Lung microvascular endothelial cell (primary cell): ENCODE results near the gene NLGN1. TPM values are rescaled to one million over a fixed set of nuclear protein-coding genes. Genes with fewer than 3 reads are reported as not detected.
"Not testable (repeated sequence)": the region's sequence is repeated elsewhere in the genome, so short reads cannot be mapped to it uniquely, and the experiment has no call there.

Experiments used
- DNase-seq, 2 donors: peaks; one replicate each; pipeline versions ENCODE4 v3.0.0 to v3.0.0-alpha.2; 2010; ENCODE audit warnings: low read depth in 2 of 2
- total RNA-seq: library from RNA; depleted of rRNA; stranded (reverse); fragments of >200 nt; gene quantifications from 2 replicates; pipeline ENCODE4 v1.2.1, GENCODE V29; 2014

The NLGN1 gene
- total RNA-seq, 1 donor from 2014 or later: 0.20 TPM

GRCh38 chr3:174215456-174215855 lies 817.9 kb downstream of the NLGN1 start:
- no peak for DNase-seq

- DNase-seq: no peak
These were observed 818.5 kb downstream of the NLGN1 start for GRCh38 chr3:174216019-174216418.

- peak in 1 of 2 donors; percentile 9 for DNase-seq
These were observed 819.6 kb downstream of the NLGN1 start for GRCh38 chr3:174216946-174217718.

- DNase-seq: no peak
These were observed 820.5 kb downstream of the NLGN1 start for GRCh38 chr3:174218016-174218415.

- no peak for DNase-seq
These were observed 822.2 kb downstream of the NLGN1 start for GRCh38 chr3:174219738-174220137.

DNA sequence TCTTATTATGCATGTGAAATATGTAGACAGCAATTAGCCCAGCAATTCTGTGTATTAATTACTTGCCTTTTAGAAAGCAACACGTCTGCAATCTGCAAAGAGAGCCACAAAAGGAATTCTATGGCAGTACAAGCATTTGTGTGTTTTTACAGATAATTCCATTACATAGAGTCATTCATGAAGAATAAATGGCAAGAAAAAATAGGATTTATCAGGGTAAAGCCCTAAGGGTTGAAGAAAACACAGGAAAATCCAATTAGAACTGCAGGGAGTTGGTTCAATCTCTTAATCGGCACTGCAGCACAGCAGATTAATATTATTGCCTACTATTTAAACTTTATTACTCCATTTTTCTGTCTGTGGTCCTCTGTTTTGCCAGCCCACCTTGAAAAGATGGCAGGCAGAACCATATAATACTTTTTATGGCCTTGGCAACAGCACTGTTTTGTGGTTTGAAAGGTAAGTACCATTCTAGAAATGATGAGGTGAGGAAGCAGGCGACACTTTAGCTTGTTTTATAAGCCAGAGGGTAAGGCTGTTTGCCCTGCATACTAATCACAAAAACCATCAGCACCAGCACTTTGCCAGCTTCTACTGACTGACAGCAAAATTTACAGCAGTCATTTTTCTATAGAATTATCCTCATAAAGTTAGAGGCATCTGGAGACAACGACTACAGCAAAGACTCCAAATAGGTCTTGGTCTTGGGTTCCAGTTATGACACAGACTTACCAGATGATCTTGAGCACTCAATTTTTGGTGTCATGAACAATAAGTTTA lies 823.4 kb downstream of the NLGN1 start:
- no peak for DNase-seq

- no peak for DNase-seq
These were observed 825.5 kb downstream of the NLGN1 start for GRCh38 chr3:174223042-174223441.

DNA sequence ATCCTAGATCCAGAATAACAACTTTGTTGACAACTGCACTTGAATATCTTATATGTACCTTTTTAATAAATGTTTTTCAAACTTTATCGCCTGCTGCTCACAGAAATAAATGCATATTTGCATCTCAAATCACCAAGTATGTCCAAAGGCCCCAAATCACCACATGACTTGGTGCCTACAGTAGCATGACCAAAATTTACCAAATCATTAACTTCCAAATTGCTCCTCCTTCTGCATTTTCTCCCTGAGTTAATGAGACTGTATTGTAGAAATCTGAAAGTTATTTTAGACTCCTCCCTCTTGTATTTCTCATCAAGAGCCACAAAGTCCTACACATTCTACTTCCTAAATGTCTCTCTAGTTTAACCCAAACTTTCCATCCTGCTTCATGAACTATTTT lies 826.1 kb downstream of the NLGN1 start:
- DNase-seq: no peak

DNA sequence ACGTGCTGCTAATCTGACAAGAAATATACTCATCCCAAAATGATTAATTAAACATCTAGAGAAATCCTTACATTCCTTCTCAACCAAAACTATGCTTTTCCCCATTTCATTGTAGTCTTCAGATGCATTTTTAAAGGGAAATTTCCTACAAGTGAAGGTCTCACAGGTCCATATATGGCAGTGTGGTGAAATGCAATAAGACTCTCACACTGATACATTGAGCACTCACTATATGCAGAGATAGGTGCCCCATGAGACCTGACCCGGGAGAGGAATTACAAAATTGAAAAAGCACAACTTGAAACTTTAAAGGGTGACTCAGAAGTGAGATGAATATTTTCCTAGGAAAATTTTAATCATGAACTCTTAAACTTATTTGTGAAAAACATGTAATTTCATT lies 832.4 kb downstream of the NLGN1 start:
- DNase-seq: no peak

DNA sequence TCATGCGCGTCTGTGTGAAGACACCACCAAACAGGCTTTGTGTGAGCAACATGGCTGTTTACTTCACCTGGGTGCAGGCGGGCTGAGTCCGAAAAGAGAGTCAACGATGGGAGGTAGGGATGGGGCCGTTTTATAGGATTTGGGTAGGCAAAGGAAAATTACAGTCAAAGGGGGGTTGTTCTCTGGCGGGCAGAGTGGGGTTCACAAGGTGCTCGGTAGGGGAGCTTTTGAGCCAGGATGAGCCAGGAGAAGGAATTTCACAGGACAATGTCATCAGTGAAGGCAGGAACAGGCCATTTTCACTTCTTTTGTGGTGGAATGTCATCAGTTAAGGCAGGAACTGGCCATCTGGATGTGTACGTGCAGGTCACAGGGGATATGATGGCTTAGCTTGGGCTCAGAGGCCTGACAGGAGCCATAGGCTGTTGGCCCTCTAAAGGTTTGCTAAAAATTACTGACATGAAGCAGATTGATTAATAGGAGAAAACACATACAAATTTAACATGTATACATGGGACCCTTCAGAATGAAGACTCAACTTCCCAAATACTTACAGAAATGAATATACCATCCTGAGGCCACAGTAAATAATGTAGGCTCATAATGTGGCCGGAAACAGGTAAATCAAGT lies 834.6 kb downstream of the NLGN1 start:
- not testable (repeated sequence) for DNase-seq

DNA sequence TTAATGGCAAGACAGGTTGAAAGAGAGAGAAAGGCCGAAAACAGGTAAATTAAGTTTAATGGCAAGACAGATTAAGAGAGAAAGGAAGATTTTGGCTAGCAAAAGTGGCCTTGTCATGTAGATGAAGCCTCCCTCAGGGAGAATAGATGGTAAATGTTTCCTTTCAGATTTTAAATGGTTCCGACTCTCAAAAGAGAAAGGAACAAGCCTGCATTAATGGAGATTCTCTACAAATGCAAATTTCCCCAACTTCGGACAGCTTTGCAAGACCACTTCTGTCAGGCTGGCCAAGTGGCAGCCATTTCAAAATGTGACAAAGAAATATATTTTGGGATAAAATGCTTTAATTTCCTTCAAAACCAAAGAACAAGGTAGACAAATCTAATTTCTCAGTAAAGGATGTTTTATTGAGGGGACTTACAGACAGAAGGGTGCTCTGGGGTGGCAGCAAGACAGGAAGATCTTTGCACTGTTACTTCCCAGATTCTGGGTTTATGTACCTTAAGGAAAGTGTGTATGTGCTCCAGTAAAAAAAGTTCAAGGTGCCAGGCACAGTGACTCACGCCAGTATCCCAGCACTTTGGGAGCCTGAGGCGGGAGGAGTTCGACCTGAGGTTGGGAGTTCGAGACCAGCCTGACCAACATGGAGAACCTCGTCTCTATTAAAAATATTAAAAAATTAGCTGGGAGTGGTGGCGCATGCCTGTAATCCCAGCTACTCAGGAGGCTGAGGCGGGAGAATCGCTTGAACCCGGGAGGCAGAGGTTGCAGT lies 835.3 kb downstream of the NLGN1 start:
- no peak for DNase-seq

DNA sequence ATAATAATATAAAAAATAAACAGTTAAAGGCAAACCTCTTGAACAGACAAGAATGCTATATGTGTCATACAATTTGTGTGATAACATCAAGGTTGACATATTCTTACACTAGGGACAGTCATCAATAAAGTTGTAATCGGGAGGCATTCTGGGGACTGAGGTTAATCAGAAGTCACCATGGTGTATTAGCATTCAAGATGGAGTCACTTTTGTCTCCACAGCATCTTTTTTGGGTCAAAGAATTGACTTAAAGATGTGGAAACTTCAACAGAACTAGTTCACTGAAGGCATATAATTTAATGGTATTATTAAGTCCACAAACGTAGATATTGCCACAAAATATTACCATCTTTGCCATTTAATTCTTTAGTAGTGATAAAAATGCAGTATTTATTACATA lies 836.0 kb downstream of the NLGN1 start:
- no peak for DNase-seq

GRCh38 chr3:174242311-174243041 lies 844.9 kb downstream of the NLGN1 start:
- DNase-seq: no peak

GRCh38 chr3:174243171-174243570 lies 845.6 kb downstream of the NLGN1 start:
- DNase-seq: peak in 1 of 2 donors; percentile 52

DNA sequence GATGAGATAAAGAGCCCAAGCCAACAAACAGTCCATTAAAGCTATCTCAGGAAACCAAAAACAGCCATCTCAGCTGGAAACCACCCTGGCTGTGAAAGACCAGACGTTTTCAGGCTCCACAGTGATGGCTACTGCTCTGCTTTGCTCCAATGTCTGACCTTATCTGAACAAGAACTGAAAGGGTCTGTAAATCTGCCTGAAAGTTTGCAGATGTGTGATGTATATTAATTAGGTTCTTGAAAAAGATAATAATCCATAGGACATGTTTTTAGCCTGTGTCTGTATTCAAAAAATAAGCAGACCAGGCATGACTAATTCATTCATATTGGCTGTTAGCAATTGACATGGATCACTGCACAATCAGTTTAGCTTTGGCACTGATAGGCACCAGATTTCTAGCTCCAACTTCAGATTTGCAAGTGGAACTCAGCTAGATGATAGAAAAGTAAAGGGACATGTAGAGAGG lies 850.2 kb downstream of the NLGN1 start:
- no peak for DNase-seq

DNA sequence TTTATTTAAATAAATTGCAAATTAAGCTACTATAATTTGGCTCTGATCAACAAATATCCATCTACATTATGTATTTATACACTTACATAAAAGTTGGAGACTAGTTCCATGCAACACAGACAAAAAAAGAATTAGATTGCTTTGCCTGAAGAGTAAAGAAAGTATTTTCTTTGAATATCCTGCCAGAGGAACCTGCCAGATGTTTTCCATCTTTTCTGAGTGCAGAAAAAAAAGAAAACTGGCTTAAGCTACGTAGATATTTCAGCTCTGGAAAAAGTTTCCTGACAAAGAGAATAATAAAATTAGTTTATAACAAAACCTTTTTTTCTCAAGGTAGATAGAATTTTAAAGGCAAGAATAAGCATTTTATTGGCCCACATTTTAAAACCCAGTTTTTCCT lies 854.1 kb downstream of the NLGN1 start:
- no peak for DNase-seq

- no peak for DNase-seq
These were observed 855.8 kb downstream of the NLGN1 start for GRCh38 chr3:174253196-174253823.

DNA sequence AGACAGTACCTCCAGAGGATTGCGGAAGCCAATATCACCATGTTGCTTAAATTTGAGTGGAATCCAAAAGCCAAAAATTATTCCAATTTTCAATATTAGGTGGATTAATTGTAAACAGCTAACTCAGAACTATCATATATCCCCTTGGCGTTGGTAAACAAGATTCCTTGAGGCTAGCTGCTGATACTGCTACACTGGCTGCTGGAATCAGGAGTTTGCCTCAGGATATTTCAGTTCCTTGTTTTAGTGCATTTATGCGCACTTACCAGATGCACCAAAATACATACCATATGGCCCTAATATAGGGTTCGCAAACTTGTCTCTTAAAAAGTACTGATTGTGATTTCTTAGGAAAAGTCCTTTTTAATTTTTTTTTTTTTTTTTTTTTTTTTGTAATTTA lies 856.4 kb downstream of the NLGN1 start:
- DNase-seq: no peak

DNA sequence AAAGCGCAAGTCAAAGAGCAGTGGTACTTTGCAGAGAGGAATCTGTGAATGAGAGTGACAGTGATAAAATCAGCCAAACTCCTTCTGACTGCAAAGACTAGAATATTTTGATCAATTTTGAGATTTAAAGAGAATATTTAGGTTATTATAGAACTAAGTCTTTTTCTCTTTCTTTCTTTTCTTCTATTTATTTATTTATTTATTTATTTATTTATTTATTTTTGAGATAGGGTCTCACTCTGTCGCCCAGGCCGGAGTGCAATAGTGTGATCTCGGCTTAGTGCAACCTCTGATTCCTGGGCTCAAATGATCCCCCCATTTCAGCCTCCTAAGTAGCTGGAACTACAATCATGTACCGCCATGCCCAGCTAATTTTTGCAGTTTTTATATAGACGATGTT lies 857.9 kb downstream of the NLGN1 start:
- no peak for DNase-seq

DNA sequence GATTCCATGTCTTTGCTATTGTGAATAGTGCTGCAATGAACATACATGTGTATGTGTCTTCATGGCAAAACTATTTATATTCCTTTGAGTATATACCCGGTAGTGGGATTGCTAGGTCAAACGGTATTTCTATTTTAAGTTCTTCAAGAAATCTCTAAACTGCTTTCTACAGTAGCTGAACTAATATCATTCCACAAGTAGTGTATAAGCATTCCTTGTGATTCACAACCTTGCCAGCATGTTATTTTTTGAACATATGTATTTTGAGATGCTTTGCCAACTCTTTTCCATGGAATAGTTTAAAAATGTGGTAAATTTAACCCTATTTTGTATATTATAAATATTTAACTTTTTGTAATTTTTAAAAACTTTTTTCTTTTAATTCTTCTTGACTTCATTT lies 868.9 kb downstream of the NLGN1 start:
- no peak for DNase-seq
